22Rv1 (cell line): ENCODE measurements around the gene ANKRD28.

Experiments used
- CTCF ChIP-seq: fragments of 450-650 bp; IDR thresholded peaks from 2 replicates; pipeline ENCODE4 v1.5.1; 2017; ENCODE audit warnings: mild to moderate bottlenecking
- ZFX ChIP-seq: fragments of 450-650 bp; IDR thresholded peaks from 2 replicates; pipeline ENCODE4 v1.6.1; 2017; ENCODE audit warnings: antibody characterized with exemption, borderline replicate concordance

- TF ChIP-seq CTCF: no peak
- no peak for TF ChIP-seq ZFX
These were observed 114.5 kb downstream of the ANKRD28 start for GRCh38 chr3:15683253-15683652.
